Measurements from ENCODE around the gene ELFN1. TPM values are rescaled to one million over a fixed set of nuclear protein-coding genes. Genes with fewer than 3 reads are reported as not detected.

ELFN1 gene
- total RNA-seq, 1 donor from 2014 or later: 3.7 TPM

- DNase-seq (ENCODE audit: low spot score): no peak
Measured at GRCh38 chr7:1750541-1751021, 80.5 kb downstream of the ELFN1 start.

GRCh38 chr7:1752111-1752510 lies 82.0 kb downstream of the ELFN1 start:
- DNase-seq (ENCODE audit: low spot score): no peak

GRCh38 chr7:1752771-1753563 lies 82.9 kb downstream of the ELFN1 start:
- DNase-seq (ENCODE audit: low spot score): no peak

- no peak for DNase-seq (ENCODE audit: low spot score)
Measured at GRCh38 chr7:1753564-1753867, 83.4 kb downstream of the ELFN1 start.

- DNase-seq (ENCODE audit: low spot score): no peak
Measured at GRCh38 chr7:1754345-1754908, 84.3 kb downstream of the ELFN1 start.

GRCh38 chr7:1755783-1756625 lies 85.9 kb downstream of the ELFN1 start:
- DNase-seq (ENCODE audit: low spot score): no peak

GRCh38 chr7:1757601-1758000 lies 87.5 kb downstream of the ELFN1 start:
- DNase-seq (ENCODE audit: low spot score): no peak

GRCh38 chr7:1758028-1758858 lies 88.2 kb downstream of the ELFN1 start:
- DNase-seq (ENCODE audit: low spot score): no peak

- no peak for DNase-seq (ENCODE audit: low spot score)
Measured at GRCh38 chr7:1758859-1759521, 88.9 kb downstream of the ELFN1 start.

- DNase-seq (ENCODE audit: low spot score): peak; percentile 37
Measured at GRCh38 chr7:1761097-1761496, 91.0 kb downstream of the ELFN1 start.

GRCh38 chr7:1761774-1762173 lies 91.7 kb downstream of the ELFN1 start:
- DNase-seq (ENCODE audit: low spot score): no peak

GRCh38 chr7:1762238-1762945 lies 92.3 kb downstream of the ELFN1 start:
- DNase-seq (ENCODE audit: low spot score): peak; percentile 45

GRCh38 chr7:1763033-1763432 lies 93.0 kb downstream of the ELFN1 start:
- peak; percentile 60 for DNase-seq (ENCODE audit: low spot score)

GRCh38 chr7:1763911-1764310 lies 93.8 kb downstream of the ELFN1 start:
- DNase-seq (ENCODE audit: low spot score): peak; percentile 37

- DNase-seq (ENCODE audit: low spot score): peak; percentile 78
Measured at GRCh38 chr7:1765336-1765735, 95.3 kb downstream of the ELFN1 start.

- DNase-seq (ENCODE audit: low spot score): peak; percentile 49
Measured at GRCh38 chr7:1767524-1767923, 97.4 kb downstream of the ELFN1 start.

GRCh38 chr7:1768832-1769231 lies 98.8 kb downstream of the ELFN1 start:
- DNase-seq (ENCODE audit: low spot score): peak; percentile 30

- DNase-seq (ENCODE audit: low spot score): peak; percentile 81
Measured at GRCh38 chr7:1769286-1770200, 99.5 kb downstream of the ELFN1 start.

- peak; percentile 14 for DNase-seq (ENCODE audit: low spot score)
Measured at GRCh38 chr7:1770331-1770730, 100.3 kb downstream of the ELFN1 start.
